Activated naive CD8-positive, alpha-beta T cell (primary cell): ENCODE data around the gene CTDSP2.
A peak's percentile ranks its signal among the peaks of the same experiment; 100 is the strongest.
"Not testable (repeated sequence)": the region's sequence is repeated elsewhere in the genome, so short reads cannot be mapped to it uniquely, and the experiment has no call there.

Experiments
- H3K27ac Mint-ChIP-seq: one replicate; pipeline ENCODE4 v1.8.0; 2021; ENCODE audit warnings: mixed read lengths
- H3K27me3 Mint-ChIP-seq: one replicate; pipeline ENCODE4 v1.8.0; 2021; ENCODE audit warnings: mixed read lengths
- H3K36me3 Mint-ChIP-seq: one replicate; pipeline ENCODE4 v1.8.0; 2021; ENCODE audit warnings: mixed read lengths
- H3K4me1 Mint-ChIP-seq: one replicate; pipeline ENCODE4 v1.8.0; 2021; ENCODE audit warnings: low read depth, mixed read lengths
- H3K4me3 Mint-ChIP-seq: one replicate; pipeline ENCODE4 v1.8.0; 2021; ENCODE audit warnings: mild to moderate bottlenecking, mixed read lengths
- H3K9me3 Mint-ChIP-seq: one replicate; pipeline ENCODE4 v1.8.0; 2021; ENCODE audit warnings: low read depth, mixed read lengths

The CTDSP2 gene

GRCh38 chr12:57822392-57823130 lies 24.0 kb downstream of the CTDSP2 start:
- no peak overlapping the region for H3K4me3 Mint-ChIP-seq
- no peaks in the 10 kb centered on the region for H3K27me3 Mint-ChIP-seq
- no peaks in the 10 kb centered on the region for H3K4me1 Mint-ChIP-seq
- no peaks in the 10 kb centered on the region for H3K9me3 Mint-ChIP-seq
- H3K27ac Mint-ChIP-seq: peak overlapping the region; percentile 34
- H3K36me3 Mint-ChIP-seq: no peaks in the 10 kb centered on the region

- peak overlapping the region; percentile 35 for H3K27ac Mint-ChIP-seq
- H3K27me3 Mint-ChIP-seq: no peaks in the 10 kb centered on the region
- H3K9me3 Mint-ChIP-seq: no peaks in the 10 kb centered on the region
- no peaks in the 10 kb centered on the region for H3K36me3 Mint-ChIP-seq
- peaks cover 1% of the 10 kb centered on the region for H3K4me1 Mint-ChIP-seq
- no peak overlapping the region for H3K4me3 Mint-ChIP-seq
Observed at GRCh38 chr12:57821474-57822214, 24.9 kb downstream of the CTDSP2 start.

GRCh38 chr12:57821015-57821414 lies 25.5 kb downstream of the CTDSP2 start:
- peak overlapping the region; percentile 22 for H3K27ac Mint-ChIP-seq
- not testable (repeated sequence) for H3K36me3 Mint-ChIP-seq, H3K27me3 Mint-ChIP-seq, H3K4me3 Mint-ChIP-seq, H3K4me1 Mint-ChIP-seq, H3K9me3 Mint-ChIP-seq

- H3K27me3 Mint-ChIP-seq, H3K36me3 Mint-ChIP-seq, H3K4me1 Mint-ChIP-seq, H3K4me3 Mint-ChIP-seq, H3K9me3 Mint-ChIP-seq: not testable (repeated sequence)
- peak overlapping the region; percentile 22 for H3K27ac Mint-ChIP-seq
Observed at GRCh38 chr12:57820119-57820518, 26.4 kb downstream of the CTDSP2 start.

GRCh38 chr12:57817990-57818331 lies 28.6 kb downstream of the CTDSP2 start:
- H3K4me1 Mint-ChIP-seq, H3K27me3 Mint-ChIP-seq, H3K9me3 Mint-ChIP-seq, H3K4me3 Mint-ChIP-seq, H3K36me3 Mint-ChIP-seq, H3K27ac Mint-ChIP-seq: not testable (repeated sequence)

- Mint-ChIP-seq H3K36me3 (no peaks in the 10 kb centered on the region), H3K27me3 (no peaks in the 10 kb centered on the region), H3K4me1 (peaks cover 6% of the 10 kb centered on the region), H3K9me3 (no peaks in the 10 kb centered on the region), H3K4me3 (no peak overlapping the region), H3K27ac (peak overlapping the region; percentile 41)
Observed at GRCh38 chr12:57817261-57817989, 29.1 kb downstream of the CTDSP2 start.

- H3K9me3 Mint-ChIP-seq: no peaks in the 10 kb centered on the region
- H3K4me3 Mint-ChIP-seq: no peak overlapping the region
- no peak overlapping the region for H3K27ac Mint-ChIP-seq
- no peaks in the 10 kb centered on the region for H3K27me3 Mint-ChIP-seq
- H3K4me1 Mint-ChIP-seq: peaks cover 6% of the 10 kb centered on the region
- peaks cover under 1% of the 10 kb centered on the region for H3K36me3 Mint-ChIP-seq
Observed at GRCh38 chr12:57816855-57817151, 29.7 kb downstream of the CTDSP2 start.

- no peak overlapping the region for H3K4me3 Mint-ChIP-seq
- peaks cover 6% of the 10 kb centered on the region for H3K4me1 Mint-ChIP-seq
- H3K27ac Mint-ChIP-seq: no peak overlapping the region
- H3K9me3 Mint-ChIP-seq: no peaks in the 10 kb centered on the region
- H3K36me3 Mint-ChIP-seq: peaks cover 2% of the 10 kb centered on the region
- no peaks in the 10 kb centered on the region for H3K27me3 Mint-ChIP-seq
Observed at GRCh38 chr12:57816001-57816854, 30.3 kb downstream of the CTDSP2 start.

GRCh38 chr12:57815177-57816000 lies 31.1 kb downstream of the CTDSP2 start:
- Mint-ChIP-seq H3K9me3 (no peaks in the 10 kb centered on the region), H3K4me3 (peak overlapping the region; percentile 69), H3K4me1 (peaks cover 6% of the 10 kb centered on the region), H3K36me3 (peaks cover 2% of the 10 kb centered on the region), H3K27me3 (no peaks in the 10 kb centered on the region), H3K27ac (peak overlapping the region; percentile 50)

GRCh38 chr12:57813971-57814772 lies 32.4 kb downstream of the CTDSP2 start:
- Mint-ChIP-seq H3K27me3 (no peaks in the 10 kb centered on the region), H3K9me3 (no peaks in the 10 kb centered on the region), H3K36me3 (peaks cover 2% of the 10 kb centered on the region), H3K4me3 (no peak overlapping the region), H3K27ac (no peak overlapping the region), H3K4me1 (peaks cover 6% of the 10 kb centered on the region)

GRCh38 chr12:57813111-57813970 lies 33.2 kb downstream of the CTDSP2 start:
- Mint-ChIP-seq H3K27me3 (no peaks in the 10 kb centered on the region), H3K4me3 (no peak overlapping the region), H3K4me1 (peaks cover 6% of the 10 kb centered on the region), H3K27ac (no peak overlapping the region), H3K36me3 (peaks cover 2% of the 10 kb centered on the region), H3K9me3 (no peaks in the 10 kb centered on the region)

GRCh38 chr12:57811028-57811755 lies 35.3 kb downstream of the CTDSP2 start:
- Mint-ChIP-seq H3K9me3 (no peaks in the 10 kb centered on the region), H3K27ac (no peak overlapping the region), H3K4me3 (no peak overlapping the region), H3K36me3 (peaks cover 2% of the 10 kb centered on the region), H3K4me1 (peaks cover 5% of the 10 kb centered on the region), H3K27me3 (no peaks in the 10 kb centered on the region)
